Spleen (tissue), 11 donors: ENCODE measurements around the gene SPINK8. TPM values are rescaled to one million over a fixed set of nuclear protein-coding genes. Genes with fewer than 3 reads are reported as not detected.

Experiments used
- DNase-seq: peaks from one replicate; pipeline ENCODE4 v3.0.0-alpha.2; 2020
- H3K27ac ChIP-seq, 8 donors: fragments of 200-600 bp; sonication (generic) in 7 of 8; 1 replicate in 4 of 8; 2 replicates in 4 of 8; pipeline versions ENCODE4 v1.5.0 to v1.8.0; 2016 to 2021; ENCODE audit warnings: inconsistent platforms in 4 of 8, mild to moderate bottlenecking in 4 of 8, moderate library complexity in 1 of 8
- H3K27me3 ChIP-seq, 7 donors: fragments of 200-600 bp; sonication (generic) in 6 of 7; replicated peaks in 1 of 7; 1 replicate in 4 of 7; 2 replicates in 3 of 7; pipeline versions ENCODE4 v1.5.0 to v1.8.0; 2016 to 2021; ENCODE audit warnings: inconsistent platforms in 3 of 7, mild to moderate bottlenecking in 1 of 7
- H3K36me3 ChIP-seq, 6 donors: fragments of 200-600 bp; sonication (generic) in 5 of 6; 1 replicate in 4 of 6; 2 replicates in 2 of 6; pipeline versions ENCODE4 v1.5.0 to v1.8.0; 2016 to 2021; ENCODE audit warnings: inconsistent platforms in 2 of 6
- H3K4me1 ChIP-seq, 6 donors: fragments of 200-600 bp; sonication (generic) in 5 of 6; 1 replicate in 3 of 6; 2 replicates in 3 of 6; pipeline versions ENCODE4 v1.5.0 to v1.8.0; 2016 to 2021; ENCODE audit warnings: inconsistent platforms in 3 of 6
- H3K4me3 ChIP-seq, 8 donors: fragments of 200-600 bp; sonication (generic) in 7 of 8; 1 replicate in 4 of 8; 2 replicates in 4 of 8; pipeline versions ENCODE4 v1.5.0 to v1.8.0; 2016 to 2021; ENCODE audit warnings: inconsistent platforms in 4 of 8, mild to moderate bottlenecking in 4 of 8, moderate library complexity in 2 of 8
- H3K9me3 ChIP-seq, 8 donors: fragments of 200-600 bp; sonication (generic) in 7 of 8; 1 replicate in 4 of 8; 2 replicates in 4 of 8; pipeline versions ENCODE4 v1.5.0 to v1.8.0; 2016 to 2021; ENCODE audit warnings: inconsistent platforms in 4 of 8
- CTCF ChIP-seq, 11 experiments: fragments of 200-600 bp in 7 of 11; fragments of 450-650 bp in 4 of 11; sonication (generic) in 4 of 11; IDR thresholded peaks in 8 of 11; conservative IDR thresholded peaks in 3 of 11; 1 replicate in 7 of 11; 2 replicates in 4 of 11; pipeline versions ENCODE4 v1.4.0 to v1.8.0; 2016 to 2021; ENCODE audit warnings: antibody characterized with exemption in 11 of 11, inconsistent platforms in 4 of 11, mild to moderate bottlenecking in 1 of 11
- POLR2A ChIP-seq, 3 donors: fragments of 450-650 bp; IDR thresholded peaks; one replicate each; pipeline ENCODE4 v1.5.1; 2017; ENCODE audit warnings: antibody characterized with exemption in 3 of 3, mild to moderate bottlenecking in 1 of 3
- POLR2AphosphoS5 ChIP-seq, 3 donors: sonication (generic); formaldehyde crosslinking; IDR thresholded peaks; one replicate each; pipeline ENCODE4 v1.5.1; 2017; ENCODE audit warnings: antibody characterized with exemption in 3 of 3
- WGBS, 5 donors: extraction: QIAGEN DNeasy Blood & Tissue Kit in 3 of 5; methylation state at CpG; one replicate each; pipeline versions ENCODE4 v1.1.5 to v1.1.7; 2013 to 2018; 5-methylcytosine and 5-hydroxymethylcytosine counted together
- intact Hi-C: fragments of 100-400 bp; cut with DNase I; formaldehyde crosslinking; loops from one replicate; pipeline ENCODE4 v1.15.0; 2023; ENCODE audit warnings: low total_unique reads
- polyA plus RNA-seq, 3 donors: library from polyadenylated mRNA; stranded (reverse); fragments of 200-250 nt; gene quantifications; one replicate each; pipeline ENCODE4 v1.2.1, GENCODE V29; 2013
- total RNA-seq, 7 donors: library from RNA; depleted of rRNA in 3 of 7; stranded (reverse); fragments of >200 nt in 3 of 7; fragmentation: NEBNext Ultra II Directional in 4 of 7; extraction: Animal tissue kit (Norgen Biotek cat#: 25700) in 4 of 7; gene quantifications; one replicate each; pipeline versions ENCODE4 v1.1.0 to v1.2.1, GENCODE V29; 2016 to 2021
- donor health status: healthy with polysubstance abuse.
- donor health status: DM: no; HTN: no; CAD: no; lungs with moderate emphysema.
- donor health status: DM: no; HTN: no; CAD: no.
- donor health status: Bipolar disorder and iron deficiency.
- donor health status: healthy.
- donor health status: DM: no; HTN: no; CAD: no.
- donor health status: DM: yes; HTN: yes; CAD: no.

Gene SPINK8
- total and polyA plus RNA-seq, 10 donors, result 0.35 to 6.1 (median 0.52) TPM; not detected in 7

GRCh38 chr3:48278884-48279559 lies 54.4 kb downstream of the SPINK8 start:
- Histone ChIP-seq H3K27ac (no peak overlapping the region), H3K27me3 (no peaks in the 10 kb centered on the region), H3K4me3 (no peak overlapping the region), H3K9me3 (no peaks in the 10 kb centered on the region), H3K4me1 (no peaks in the 10 kb centered on the region), H3K36me3 (no peaks in the 10 kb centered on the region)
- no peak for DNase-seq
- no peak for TF ChIP-seq POLR2A (IDR thresholded peaks at IDR 0.05)
- TF ChIP-seq CTCF (IDR thresholded peaks at IDR 0.05 in 8 of 11, conservative IDR thresholded peaks at IDR 0.05 in 3 of 11), result no peak
- TF ChIP-seq POLR2AphosphoS5 (IDR thresholded peaks at IDR 0.05), result no peak
- 60 to 80% (median 73%) methylated on average over 4 of the region's 4 CpGs for WGBS, 5 donors
- intact Hi-C loops, result loop anchor here (10.0 kb wide), 2 partner anchors 156 to 276 kb away; partner anchors contain the start of genes PFKFB4 and PLXNB1

- H3K4me3 ChIP-seq, result no peak overlapping the region
- no peaks in the 10 kb centered on the region for H3K27me3 ChIP-seq
- WGBS, 5 donors, result 93 to 97% (median 93%) methylated on average over 7 of the region's 7 CpGs
- no peak for TF ChIP-seq CTCF (IDR thresholded peaks at IDR 0.05 in 8 of 11, conservative IDR thresholded peaks at IDR 0.05 in 3 of 11)
- no peak for TF ChIP-seq POLR2A (IDR thresholded peaks at IDR 0.05)
- TF ChIP-seq POLR2AphosphoS5 (IDR thresholded peaks at IDR 0.05), result no peak
- intact Hi-C loops, result loop anchor here (10.0 kb wide), 2 partner anchors 158 to 278 kb away; partner anchors contain the start of genes PFKFB4 and PLXNB1
- H3K4me1 ChIP-seq, result peaks cover 0 to 6% (median 3%) of the 10 kb centered on the region in 6 donors
- no peaks in the 10 kb centered on the region for H3K36me3 ChIP-seq
- no peaks in the 10 kb centered on the region for H3K9me3 ChIP-seq
- no peak overlapping the region for H3K27ac ChIP-seq
- DNase-seq, result no peak
Measured at GRCh38 chr3:48276911-48277641, 56.4 kb downstream of the SPINK8 start.

- TF ChIP-seq CTCF (IDR thresholded peaks at IDR 0.05 in 8 of 11, conservative IDR thresholded peaks at IDR 0.05 in 3 of 11) (no peak), POLR2A (IDR thresholded peaks at IDR 0.05) (no peak), POLR2AphosphoS5 (IDR thresholded peaks at IDR 0.05) (no peak)
- H3K9me3 ChIP-seq, result peaks cover 0 to 5% (median 0%) of the 10 kb centered on the region in 8 donors
- WGBS, 5 donors, result 82 to 90% (median 87%) methylated on average over 8 of the region's 8 CpGs
- no peak overlapping the region for H3K4me3 ChIP-seq
- H3K4me1 ChIP-seq, result peaks cover 0 to 6% (median 3%) of the 10 kb centered on the region in 6 donors
- H3K36me3 ChIP-seq, result peaks cover 0 to 15% (median 0%) of the 10 kb centered on the region in 6 donors
- no peak for DNase-seq
- no peak overlapping the region for H3K27ac ChIP-seq
- intact Hi-C loops, result loop anchor here (10.0 kb wide), 2 partner anchors 159 to 279 kb away; partner anchors contain the start of genes PFKFB4 and PLXNB1
- H3K27me3 ChIP-seq, result no peaks in the 10 kb centered on the region
Measured at GRCh38 chr3:48275287-48276027, 58.0 kb downstream of the SPINK8 start.
